IPS-11a (cell line): ENCODE results near the gene SS18L1.

Experiments used
- H3K4me3 ChIP-seq: one replicate; pipeline ENCODE4 v1.5.1; 2013; ENCODE audit warnings: low read depth, low read length, control low read depth

The SS18L1 gene

GRCh38 chr20:62222972-62223371, 79.4 kb downstream of the SS18L1 start:
- no peak overlapping the region for H3K4me3 ChIP-seq

GRCh38 chr20:62223571-62223970, 80.0 kb downstream of the SS18L1 start:
- no peak overlapping the region for H3K4me3 ChIP-seq

GRCh38 chr20:62224113-62224855, 80.7 kb downstream of the SS18L1 start:
- H3K4me3 ChIP-seq = no peak overlapping the region

- no peak overlapping the region for H3K4me3 ChIP-seq
Measured at GRCh38 chr20:62225026-62225425, 81.5 kb downstream of the SS18L1 start.

GRCh38 chr20:62225820-62226635, 82.5 kb downstream of the SS18L1 start:
- H3K4me3 ChIP-seq = no peak overlapping the region

- H3K4me3 ChIP-seq = no peak overlapping the region
Measured at GRCh38 chr20:62226707-62227590, 83.4 kb downstream of the SS18L1 start.

GRCh38 chr20:62227591-62227976, 84.0 kb downstream of the SS18L1 start:
- H3K4me3 ChIP-seq = no peak overlapping the region

- H3K4me3 ChIP-seq = no peak overlapping the region
Measured at GRCh38 chr20:62227977-62228958, 84.7 kb downstream of the SS18L1 start.

- no peak overlapping the region for H3K4me3 ChIP-seq
Measured at GRCh38 chr20:62228982-62229545, 85.5 kb downstream of the SS18L1 start.

- H3K4me3 ChIP-seq = no peak overlapping the region
Measured at GRCh38 chr20:62229667-62230066, 86.1 kb downstream of the SS18L1 start.

GRCh38 chr20:62230276-62230675, 86.7 kb downstream of the SS18L1 start:
- no peak overlapping the region for H3K4me3 ChIP-seq

- H3K4me3 ChIP-seq = no peak overlapping the region
Measured at GRCh38 chr20:62230696-62231095, 87.1 kb downstream of the SS18L1 start.

GRCh38 chr20:62231292-62231691, 87.7 kb downstream of the SS18L1 start:
- H3K4me3 ChIP-seq = no peak overlapping the region
